ENCODE results near the gene STAT5B.
A peak's percentile ranks its signal among the peaks of the same experiment; 100 is the strongest.
"Not testable (repeated sequence)": the region's sequence is repeated elsewhere in the genome, so short reads cannot be mapped to it uniquely, and the experiment has no call there.

Gene STAT5B

DNA sequence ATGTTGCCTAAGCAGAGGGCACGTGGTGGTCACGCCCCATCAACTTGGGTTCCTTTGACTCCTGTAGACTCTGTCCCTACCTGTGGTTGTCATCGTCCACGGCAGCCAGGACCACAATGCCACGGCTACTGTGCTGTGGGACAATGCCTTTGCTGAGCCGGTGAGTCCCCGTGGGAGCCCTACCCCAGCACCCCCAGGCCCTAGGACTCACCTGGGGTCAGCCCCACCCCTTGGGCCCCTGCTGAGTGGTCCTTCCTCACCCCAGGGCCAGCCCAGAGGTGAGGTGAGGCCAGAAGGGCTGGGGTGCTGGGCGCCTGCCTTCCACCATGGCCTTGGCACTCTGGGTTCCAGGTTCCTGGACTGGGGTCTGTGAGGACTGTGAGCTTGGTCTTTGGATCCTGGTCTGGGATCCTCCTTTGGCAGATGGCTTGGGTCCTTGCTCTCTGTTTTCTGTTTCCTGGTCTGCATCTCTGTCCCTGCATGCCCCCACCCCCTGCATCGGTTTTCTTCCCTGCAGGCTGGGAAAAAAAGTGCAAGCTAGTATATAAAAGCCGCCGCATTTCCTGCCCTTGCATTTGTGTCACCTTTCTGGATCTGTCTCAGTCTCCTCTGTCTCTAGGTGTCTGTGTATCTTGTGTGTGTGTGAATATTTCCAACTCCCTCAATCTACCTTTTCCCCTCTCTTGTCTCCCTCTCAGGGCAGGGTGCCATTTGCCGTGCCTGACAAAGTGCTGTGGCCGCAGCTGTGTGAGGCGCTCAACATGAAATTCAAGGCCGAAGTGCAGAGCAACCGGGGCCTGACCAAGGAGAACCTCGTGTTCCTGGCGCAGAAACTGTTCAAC, 29.6 kb upstream of the STAT5B start:
- no peak for DNase-seq

DNA sequence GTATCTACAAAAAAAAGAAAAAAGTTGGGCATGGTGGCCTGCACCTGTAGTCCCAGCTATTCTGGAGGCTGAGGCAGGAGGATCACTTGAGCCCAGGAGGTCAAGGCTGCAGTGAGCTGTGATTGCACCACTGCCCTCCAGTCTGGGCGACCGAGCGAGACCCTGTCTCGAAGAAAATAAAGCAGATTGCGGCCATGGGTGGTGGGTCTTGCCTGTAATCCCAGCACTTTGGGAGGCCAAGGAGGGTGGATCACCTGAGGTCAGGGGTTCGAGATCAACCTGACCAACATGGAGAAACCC, 28.8 kb upstream of the STAT5B start:
- DNase-seq, result not testable (repeated sequence)

DNA sequence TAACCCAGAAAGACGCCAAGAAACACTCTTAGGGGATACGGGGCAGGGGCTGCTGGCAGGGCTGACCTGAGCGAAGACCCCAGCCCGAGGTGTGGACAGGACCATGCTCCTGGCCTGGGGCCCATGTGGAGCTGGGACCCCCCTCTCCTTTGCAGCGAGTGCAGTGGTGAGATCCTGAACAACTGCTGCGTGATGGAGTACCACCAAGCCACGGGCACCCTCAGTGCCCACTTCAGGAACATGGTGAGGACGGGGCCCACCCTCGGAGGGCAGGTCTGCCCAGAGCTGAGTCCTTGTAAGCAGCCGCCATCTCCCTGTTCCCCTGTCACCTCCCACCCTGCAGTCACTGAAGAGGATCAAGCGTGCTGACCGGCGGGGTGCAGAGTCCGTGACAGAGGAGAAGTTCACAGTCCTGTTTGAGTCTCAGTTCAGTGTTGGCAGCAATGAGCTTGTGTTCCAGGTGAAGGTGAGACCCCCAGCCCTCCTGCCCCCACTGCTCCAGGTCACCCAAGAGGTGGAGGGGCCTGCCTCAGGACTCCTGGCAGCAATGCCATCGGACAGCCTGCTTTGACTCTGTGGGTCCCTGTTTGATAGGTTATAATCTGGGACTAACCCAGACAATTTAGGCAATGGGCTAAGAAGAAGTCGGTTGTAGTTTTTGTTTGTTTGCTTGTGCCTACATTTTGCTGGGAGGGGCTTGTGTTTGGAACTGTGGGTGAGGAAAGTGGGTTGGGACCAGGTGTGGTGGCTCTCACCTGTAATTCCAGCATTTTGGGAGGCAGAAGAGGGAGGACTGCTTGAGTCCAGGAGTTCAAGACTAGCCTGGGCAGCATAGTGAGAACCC, 28.2 kb upstream of the STAT5B start:
- no peak for DNase-seq

DNA sequence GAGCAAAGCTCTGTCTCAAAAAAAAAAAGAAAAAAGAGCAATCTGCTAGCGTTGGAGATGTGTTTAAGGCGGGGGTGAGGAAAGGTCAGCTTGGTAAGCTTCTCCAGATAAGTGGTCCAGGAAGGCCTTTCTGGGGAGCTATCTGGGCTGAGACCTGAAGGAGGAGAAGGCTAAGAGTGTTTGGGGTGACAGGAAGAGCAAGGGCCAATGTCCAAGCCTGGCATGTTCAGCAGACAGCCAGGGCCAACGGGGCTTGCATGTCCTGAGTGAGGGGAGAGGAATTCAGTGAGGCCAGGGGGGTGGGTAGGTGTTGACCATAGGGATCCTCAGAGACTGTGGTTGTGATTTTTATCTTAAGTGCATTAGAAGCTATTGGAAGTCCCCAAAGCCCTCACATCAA, 27.5 kb upstream of the STAT5B start:
- no peak for DNase-seq

DNA sequence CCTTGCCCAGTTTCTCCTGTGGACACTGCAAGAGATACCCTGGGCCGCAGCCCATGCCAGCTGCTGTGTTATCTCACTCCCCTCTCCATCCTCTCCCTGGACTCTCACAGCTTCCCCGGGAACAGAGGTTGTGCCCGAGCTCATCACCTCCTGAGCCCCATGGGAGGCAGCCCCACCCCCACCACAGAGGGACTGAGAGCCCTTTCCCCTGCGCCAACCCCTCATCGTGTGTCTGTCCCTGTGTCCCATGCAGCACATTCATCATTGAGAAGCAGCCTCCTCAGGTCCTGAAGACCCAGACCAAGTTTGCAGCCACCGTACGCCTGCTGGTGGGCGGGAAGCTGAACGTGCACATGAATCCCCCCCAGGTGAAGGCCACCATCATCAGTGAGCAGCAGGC, 24.8 kb upstream of the STAT5B start:
- DNase-seq, result no peak

DNA sequence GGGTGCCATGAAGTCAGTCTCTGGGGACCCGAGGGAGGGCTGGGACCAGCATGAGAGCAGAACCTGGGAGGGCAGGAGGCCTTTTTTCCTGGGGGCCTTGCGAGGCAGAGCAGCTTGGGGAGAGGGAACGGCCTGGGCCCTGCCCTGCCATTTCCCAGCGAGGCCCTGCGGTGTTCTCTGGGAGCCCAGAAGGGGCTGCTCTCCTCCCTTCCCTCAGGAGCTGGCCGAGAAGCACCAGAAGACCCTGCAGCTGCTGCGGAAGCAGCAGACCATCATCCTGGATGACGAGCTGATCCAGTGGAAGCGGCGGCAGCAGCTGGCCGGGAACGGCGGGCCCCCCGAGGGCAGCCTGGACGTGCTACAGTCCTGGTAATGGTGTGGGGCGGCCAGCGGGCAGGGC, 23.7 kb upstream of the STAT5B start:
- not testable (repeated sequence) for DNase-seq

DNA sequence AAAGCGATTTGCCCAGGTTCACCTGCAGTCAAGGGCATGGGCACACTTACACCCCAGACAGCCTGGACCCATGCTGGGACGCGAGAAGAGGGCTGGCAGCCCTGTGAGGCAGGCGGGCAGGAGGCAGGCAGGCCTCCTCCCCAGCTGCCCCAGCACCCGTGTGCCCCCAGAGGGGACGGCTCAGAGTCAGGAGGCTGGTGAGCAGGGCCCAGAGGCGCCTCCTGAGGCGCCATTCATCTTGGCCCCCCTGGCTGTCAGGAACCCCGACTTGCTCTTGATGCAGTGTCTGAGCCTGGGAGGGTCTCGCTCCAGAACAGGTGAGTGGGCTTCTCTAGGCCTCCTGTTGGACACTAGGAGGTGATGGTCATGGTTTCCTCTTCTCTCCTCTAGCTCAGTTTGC, 23.2 kb upstream of the STAT5B start:
- not testable (repeated sequence) for DNase-seq

DNA sequence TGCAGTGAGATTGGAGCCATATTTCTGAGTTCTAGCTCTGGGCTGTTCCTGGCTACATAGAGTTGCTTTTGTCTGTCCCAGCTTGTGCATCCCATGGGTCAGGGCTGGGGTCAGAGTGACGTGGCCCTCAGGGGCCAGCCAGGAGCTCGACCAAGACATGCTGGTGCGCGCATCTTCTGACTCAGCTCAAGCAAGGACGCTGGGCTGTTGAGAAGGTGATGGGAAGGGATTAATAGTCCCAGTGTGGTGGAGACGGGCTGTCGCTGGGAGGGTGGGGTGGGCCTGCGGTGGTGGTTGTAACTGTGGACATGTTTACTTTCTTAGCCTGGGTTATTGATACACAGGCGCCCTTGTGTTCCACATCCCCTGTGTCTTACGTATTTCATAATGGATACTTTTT, 21.6 kb upstream of the STAT5B start:
- DNase-seq, result not testable (repeated sequence)

DNA sequence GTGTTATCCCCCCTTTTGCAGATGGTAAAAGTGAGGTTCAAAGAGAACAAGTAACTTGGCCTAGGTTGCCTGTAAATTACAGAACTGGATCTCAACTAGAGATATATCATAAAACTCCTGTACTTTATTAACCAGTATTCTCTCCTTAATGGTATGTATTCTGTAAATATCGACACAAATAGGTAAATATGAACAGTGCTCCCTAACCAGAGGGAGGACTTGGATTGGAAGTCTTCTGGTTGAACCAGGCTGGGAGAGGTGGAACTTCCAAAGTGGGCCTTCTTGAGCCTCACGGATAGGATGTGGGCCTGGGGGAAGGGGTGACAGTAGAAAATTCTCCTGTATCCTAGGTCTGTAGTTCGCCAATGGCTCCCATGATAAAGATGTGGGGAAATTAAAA, 19.8 kb upstream of the STAT5B start:
- no peak for DNase-seq

DNA sequence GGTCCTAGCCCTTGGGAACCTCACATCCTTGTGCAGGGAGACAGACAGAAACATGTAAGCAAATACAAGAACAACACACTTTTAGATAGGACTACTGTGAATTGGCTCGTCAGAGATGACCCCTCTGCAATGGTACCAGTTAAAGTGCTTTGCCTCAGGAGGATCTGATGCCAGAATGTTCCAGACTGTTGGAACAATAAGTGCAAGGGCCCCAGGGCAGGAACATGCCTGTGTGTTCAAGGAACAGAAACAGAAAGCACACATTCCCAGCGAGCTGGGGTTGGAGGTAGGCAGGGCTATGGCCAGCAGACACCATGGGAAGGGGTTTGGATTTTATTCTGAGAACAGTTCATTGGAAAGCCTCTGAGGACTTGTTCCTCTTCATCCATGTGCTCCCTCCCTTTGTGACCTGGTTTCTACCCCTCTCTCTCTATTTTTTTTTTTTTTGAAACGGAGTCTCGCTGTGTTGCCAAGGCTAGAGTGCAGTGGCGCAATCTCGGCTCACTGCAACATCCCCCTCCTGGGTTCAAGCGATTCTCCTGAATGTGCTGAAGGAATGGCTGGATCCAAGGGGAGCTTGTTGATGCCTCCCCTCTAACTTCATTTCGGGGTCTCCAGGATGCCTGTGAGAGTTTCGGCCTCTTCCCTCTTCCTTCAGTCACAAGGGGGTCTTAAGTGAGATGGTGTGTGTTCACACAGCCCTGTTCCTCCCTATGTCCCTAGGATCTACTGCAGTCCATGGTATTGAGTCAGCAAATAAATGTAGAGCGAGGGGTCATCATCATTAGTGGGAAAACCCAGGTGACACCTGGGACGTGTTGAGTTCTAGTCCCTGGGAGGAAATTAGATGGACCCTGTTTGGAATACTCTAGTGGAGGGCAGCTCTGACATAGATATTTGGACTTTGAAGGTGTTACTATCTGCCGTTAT, 18.5 kb upstream of the STAT5B start:
- DNase-seq, result no peak

DNA sequence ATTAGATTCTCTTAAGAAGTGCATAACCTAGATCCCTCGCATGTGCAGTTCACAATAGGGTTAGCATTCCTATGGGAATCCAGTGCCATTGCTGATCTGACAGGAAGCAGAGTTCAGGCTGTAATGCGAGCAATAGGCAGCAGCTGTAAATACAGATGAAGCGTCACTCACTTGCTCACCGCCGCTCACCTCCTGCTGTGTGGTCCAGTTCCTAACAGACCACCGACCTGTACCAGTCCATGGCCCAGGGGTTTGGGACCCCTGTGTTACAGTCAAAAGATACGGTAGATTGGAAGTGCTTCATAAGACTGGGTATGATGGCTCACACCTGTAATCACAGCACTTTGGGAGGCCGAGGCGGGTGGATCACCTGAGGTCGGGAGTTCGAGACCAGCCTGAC, 14.9 kb upstream of the STAT5B start:
- peak; percentile 54 for DNase-seq

DNA sequence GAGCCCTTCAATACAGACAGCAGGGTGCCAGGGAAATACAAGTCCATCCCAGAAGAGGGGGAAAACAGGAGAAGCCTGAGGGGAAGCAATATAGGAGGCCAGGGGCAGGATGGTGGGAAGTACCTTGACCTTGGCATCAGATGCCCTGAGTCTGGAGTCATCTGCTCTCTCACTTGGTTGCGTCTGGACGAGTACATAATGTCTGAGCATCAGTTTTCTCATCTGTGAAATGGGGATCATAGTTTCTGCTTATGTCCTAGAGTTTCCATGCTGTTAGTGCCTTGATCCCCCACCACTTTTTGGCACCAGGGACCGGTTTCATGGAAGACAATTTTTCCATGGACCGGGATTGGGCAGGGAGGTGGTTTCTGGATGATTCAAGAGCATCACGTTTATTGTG, 14.4 kb upstream of the STAT5B start:
- no peak for DNase-seq

DNA sequence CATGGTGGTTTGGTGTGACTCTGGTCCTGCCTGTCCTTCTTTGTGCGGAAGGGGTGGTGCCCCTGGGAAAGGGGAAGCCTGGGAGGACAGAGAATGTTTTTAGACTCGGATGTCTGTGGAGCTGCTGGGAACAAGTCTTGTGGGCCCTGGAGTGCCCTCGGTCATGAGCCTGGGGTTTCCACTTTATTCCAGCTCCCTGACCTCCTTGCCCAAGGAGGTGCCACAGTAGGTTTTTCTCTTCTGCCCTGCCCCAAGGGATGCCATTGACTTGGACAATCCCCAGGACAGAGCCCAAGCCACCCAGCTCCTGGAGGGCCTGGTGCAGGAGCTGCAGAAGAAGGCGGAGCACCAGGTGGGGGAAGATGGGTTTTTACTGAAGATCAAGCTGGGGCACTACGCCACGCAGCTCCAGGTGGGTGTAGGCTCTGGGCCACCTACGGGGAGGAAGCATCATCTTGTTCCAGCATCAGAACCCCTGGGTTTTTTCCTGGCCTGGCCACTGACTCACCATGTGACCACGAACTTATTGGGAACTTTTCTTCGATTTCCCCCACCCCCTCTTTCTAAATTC, 13.5 kb upstream of the STAT5B start:
- no peak for DNase-seq

DNA sequence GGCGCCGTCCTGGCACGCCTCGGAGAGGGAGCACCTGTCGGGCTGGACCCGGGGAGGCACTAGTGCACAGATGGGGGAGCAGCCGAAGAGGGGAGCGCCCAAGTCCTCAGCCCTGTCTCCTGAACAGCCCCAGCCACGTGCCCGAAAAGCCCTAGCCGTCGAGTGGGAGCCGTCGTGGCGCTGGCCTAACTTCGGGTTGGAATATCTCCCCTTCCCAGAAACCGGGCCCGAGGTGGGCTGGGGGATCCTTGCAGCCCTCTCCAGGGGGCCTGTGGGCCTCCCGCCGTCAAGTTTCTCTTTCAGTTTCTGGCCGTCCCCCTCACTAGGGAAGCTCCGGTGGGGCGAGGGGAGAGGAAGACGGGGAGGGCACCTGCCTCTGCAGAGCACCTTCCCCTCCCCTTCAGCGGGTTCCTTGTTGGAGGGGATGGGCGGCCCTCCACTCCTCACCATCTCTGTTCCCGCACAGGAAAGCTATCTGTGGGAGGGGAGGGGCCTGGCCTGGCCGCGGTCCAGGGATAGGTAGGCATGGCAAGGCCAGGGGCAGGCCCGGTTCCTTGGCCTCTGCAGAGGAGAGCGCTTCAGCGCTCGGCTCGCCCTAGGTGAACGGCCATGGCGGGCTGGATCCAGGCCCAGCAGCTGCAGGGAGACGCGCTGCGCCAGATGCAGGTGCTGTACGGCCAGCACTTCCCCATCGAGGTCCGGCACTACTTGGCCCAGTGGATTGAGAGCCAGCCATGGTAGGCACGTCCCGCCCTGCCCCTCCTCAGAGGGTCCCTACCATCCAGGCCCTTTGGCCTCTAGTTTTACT, 12.8 kb upstream of the STAT5B start:
- no peak for DNase-seq

DNA sequence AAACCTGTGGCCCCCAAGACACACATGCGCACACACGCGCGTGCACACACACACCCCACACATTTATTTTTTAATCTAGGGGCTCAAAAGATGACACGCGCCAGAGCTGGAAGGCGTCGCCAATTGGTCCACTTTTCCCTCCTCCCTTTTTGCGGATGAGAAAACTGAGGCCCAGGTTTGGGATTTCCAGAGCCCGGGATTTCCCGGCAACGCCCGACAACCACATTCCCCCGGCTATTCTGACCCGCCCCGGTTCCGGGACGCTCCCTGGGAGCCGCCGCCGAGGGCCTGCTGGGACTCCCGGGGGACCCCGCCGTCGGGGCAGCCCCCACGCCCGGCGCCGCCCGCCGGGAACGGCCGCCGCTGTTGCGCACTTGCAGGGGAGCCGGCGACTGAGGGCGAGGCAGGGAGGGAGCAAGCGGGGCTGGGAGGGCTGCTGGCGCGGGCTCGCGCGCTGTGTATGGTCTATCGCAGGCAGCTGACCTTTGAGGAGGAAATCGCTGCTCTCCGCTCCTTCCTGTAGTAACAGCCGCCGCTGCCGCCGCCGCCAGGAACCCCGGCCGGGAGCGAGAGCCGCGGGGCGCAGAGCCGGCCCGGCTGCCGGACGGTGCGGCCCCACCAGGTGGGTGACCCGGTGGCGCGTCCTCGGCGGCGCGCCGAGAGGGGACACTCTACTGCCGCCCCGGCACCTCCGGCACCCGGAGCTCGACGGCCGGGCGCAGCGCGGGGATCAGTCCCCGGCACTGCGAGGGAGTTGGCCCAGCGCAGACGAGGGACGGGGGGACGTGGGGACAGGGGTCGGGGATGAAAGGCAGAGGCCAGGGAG, 12.0 kb upstream of the STAT5B start, which contains the start of gene STAT5A:
TSS of gene STAT5A (plus strand) at position 522 of the 826 bp plus-strand sequence. CDS start 914 bp downstream, outside the sequence.
- peak; percentile 32 for DNase-seq

DNA sequence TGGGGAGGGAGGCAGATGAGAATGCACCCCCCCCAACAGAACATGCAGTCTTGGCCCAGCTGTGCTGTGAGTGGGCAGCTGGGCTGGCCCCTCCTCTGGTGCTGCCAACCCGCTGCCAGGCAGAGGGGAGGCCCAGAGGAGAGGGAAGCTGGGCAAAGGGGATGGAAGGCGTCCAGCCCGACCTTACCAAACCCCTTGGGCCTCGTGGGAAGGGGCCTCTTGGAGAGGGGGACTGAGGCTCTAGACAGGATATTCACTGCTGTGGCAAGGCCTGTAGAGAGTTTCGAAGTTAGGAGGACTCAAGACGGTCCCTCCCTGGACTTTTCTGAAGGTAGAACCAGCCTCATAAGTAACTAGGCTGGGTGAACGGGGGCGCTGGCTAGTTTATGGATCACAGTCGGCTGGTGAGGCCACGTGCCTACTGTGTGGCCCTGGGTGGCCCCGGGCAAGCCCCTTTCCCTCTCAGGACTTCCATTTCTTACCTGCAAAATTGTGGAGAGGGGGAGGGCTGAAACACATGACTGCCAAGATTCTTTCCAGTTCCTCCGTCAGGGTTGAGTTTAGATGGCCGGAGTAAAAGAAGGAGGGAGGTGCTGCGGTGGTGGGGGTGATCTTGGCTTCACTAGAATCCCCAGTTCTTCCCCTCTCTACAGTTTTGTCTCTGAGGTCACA, 11.2 kb upstream of the STAT5B start:
- DNase-seq, result no peak

DNA sequence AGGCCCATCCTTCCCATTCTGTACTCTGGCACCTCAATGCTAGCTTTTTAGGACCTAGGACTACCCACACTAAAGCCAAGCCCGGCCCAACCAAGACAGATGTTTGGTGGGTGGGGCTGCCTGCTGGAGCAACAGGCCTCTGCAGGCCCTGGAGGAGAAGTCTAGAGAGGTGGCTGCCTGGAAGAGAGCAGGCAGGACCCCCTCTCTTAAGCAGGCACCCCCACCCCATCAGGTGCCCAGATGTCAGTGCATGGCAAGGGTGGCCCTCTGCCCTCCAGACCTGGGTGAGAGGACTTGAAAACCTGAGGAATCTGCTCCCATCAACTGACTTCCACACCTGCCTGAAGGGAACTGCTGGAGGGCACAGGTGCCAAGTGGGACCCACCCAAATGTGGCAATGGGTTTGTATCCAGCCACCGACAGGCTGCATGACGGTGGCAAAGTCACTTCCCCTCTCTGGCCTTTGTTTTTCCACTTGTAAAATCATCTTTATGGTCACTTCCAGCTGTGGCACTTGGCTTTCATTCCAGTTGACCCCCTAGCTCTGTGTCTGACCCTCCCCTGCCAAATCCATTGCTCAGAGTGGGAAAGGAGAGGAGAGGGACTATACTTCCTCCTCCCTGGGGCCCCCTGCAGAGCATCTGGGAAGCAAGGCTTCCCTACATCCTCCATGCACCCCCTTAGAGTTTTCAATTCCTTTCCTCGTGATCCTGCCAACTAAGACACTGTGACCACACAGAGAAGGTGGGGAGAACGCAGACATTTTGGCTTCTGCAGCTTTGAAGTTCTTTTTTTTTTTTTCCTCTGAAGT, 10.4 kb upstream of the STAT5B start:
- DNase-seq, result no peak

DNA sequence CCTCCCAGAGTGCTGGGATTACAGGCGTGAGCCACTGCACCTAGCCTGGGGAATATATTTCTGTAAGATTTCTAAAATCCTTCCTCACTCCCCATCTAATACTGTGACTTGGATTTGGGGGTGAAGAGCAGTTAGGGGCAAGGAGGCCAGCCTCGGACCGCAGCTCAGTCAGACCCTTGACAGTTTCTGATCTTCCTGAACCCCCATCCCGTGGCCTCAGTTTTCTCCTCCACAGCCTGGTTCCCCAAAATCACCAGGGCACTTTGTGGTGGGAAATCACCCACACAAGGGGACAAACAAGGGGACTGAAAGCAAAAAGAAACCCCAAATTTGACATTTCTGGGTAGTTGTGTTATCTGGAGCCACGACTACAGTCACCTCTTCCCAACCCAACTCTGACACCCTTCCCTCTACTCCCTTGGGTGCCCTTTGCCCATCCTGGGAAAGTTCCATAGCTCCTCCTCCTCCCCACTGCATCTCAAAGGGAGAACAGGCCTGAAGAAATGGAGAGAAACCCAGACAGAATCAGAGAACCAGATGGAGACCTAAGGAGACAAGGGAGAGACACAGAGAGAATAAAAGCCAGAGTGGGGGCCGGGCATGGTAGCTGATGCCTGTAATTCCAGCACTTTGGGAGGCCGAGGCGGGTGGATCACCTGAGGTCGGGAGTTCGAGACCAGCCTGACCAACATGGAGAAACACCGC, 9.3 kb upstream of the STAT5B start:
- DNase-seq, result no peak

DNA sequence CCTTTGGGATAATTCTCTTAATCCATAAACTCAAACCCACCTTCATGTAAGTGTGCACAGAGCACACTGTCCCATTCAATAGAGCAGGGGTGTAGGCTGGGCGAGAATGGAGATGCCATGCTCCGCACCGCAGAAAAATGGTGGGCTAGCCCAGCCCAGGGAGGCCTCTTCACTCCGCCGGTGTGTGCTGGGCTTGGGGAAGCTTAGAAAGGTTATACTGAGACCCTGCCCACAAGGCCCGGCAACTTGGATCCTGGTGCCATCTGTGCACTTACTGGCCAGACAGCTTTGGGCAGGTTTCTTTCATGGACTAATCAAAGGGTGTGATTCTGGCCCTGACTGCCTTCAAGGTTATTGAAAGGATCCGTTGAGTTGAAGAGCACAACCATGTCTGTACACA, 8.4 kb upstream of the STAT5B start:
- DNase-seq, result peak; percentile 20

All from NCI-H82 (cell line).